Femur (tissue), 1 donor: Measurements from ENCODE around the gene SSR2.
"Not testable (repeated sequence)": the region's sequence is repeated elsewhere in the genome, so short reads cannot be mapped to it uniquely, and the experiment has no call there.

ENCODE experiments used
- DNase-seq: peaks from one replicate; pipeline ENCODE4 v3.0.0-alpha.2; 2017

SSR2 gene

DNA sequence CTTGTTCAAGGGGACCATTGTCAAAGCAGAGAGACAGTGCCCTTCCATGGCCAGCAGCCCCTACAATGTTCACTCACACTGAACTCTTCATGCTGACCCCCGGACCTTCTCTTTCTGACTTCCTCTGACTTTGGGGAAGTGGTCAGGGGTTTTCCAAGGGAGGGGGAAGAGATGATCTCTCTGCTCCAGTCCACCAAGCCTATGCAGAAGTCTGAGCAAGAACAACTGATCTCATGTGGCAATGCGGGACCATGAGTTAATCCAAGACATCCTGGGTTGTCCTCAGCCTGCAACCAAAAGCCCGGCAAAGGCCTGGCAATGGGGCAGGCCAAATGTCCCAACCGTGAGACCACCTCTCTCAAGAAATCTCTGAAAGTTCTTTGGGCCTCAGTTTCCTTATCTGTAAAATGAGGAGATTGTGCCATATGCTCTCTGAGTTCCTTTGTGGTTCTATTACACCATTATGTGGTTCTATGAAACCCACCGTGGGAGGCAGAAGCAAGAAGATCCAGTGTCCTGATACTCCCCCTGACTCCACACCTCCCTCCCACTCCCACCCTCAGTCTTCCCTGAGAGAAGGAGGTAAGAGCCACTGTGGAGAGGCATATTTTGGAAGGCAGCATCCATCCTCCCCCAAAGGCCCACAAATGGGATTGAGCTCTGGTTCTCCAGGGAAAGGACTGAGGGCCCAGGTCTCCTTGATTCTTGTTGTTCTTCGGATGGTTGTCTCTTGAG lies 30.6 kb downstream of the SSR2 start:
- DNase-seq = no peak

DNA sequence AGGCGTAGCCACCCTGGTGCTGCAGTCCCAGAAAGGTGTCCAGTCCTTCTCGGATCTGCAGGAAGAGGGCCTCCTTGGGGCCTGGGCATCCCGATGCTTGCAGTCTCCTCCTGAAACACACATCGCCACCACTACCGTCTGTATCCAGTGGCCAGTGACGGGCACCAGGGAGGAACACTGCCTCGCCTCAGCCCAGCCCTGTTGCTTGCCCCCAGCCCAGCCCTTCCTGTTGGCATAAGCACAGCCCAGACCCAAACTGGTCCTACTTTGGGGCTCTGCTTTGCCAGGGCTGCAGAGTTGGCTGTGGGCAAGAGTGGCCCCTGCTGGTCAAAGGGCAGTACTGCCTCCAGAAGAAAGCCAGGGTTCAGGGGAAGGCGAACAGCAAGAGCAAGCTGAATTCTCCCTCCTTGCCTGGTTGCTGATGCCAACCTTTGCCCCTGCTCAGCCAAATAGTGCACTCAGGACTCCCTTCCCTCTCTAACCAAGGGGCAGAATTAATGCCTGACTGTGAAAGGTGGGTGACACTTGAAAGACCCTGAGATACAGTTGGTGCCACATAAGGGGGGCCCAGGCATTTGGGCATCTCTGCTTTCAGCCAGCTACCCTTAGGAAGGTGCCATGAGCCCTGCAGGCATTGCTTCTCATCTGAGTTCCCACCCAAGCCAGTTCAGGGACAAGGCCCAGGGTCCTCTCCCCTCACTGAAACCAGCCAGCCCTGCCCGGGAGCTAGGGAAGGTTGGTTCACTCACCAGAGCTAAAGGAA lies 31.3 kb downstream of the SSR2 start:
- peak; percentile 85 for DNase-seq

DNA sequence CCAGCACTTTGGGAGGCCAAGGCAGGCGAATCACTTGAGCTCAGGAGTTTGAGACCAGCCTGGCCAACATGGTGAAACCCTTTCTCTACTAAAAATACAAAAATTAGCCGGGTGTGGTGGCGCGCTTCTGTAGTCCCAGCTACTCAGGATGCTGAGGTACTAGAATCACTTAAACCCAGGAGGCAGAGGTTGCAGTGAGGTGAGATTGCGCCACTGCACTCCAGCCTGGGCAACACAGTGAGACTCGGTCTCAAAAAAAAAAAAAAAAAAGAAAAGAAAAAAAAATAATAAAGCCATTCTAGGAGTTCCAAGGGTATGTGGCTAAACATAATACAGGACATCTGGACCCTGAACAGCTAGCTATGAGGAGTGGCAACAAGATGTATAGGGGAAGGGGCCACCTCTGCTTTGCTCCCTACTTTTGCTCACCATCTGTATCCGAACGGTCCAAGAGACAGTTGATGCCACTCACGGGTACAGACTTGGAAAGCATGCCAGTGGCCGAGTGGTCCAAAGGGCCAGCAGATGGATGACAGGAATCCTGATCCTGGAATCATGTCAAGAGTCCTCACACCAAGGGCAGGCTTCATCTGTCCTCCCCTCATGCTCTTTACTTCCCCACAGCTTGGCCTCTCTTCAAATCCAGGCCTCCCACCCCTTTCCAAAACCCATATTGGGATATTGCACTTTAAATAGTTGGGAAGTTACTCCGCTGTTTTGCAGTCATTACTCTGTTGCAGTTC lies 35.7 kb downstream of the SSR2 start:
- DNase-seq = not testable (repeated sequence)

DNA sequence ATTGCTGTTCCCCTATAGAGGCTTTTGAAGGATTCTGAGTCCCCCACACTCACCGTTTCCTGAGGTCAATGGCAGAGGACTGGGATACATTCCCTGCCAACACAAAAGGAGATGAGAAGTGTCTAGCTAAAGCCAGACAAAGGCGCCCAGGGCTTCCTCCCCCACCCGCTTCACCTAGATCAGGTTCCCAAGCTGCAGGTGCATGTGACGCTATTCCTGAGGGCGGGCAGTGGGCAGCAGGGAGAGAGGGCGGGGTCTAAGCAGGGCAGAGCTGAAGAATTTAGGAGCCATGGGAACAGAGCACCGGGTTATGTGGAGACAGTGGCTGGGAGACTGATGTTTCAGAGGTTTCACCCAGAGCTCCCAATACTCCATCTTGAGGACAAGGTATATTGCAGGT lies 36.4 kb downstream of the SSR2 start:
- no peak for DNase-seq

DNA sequence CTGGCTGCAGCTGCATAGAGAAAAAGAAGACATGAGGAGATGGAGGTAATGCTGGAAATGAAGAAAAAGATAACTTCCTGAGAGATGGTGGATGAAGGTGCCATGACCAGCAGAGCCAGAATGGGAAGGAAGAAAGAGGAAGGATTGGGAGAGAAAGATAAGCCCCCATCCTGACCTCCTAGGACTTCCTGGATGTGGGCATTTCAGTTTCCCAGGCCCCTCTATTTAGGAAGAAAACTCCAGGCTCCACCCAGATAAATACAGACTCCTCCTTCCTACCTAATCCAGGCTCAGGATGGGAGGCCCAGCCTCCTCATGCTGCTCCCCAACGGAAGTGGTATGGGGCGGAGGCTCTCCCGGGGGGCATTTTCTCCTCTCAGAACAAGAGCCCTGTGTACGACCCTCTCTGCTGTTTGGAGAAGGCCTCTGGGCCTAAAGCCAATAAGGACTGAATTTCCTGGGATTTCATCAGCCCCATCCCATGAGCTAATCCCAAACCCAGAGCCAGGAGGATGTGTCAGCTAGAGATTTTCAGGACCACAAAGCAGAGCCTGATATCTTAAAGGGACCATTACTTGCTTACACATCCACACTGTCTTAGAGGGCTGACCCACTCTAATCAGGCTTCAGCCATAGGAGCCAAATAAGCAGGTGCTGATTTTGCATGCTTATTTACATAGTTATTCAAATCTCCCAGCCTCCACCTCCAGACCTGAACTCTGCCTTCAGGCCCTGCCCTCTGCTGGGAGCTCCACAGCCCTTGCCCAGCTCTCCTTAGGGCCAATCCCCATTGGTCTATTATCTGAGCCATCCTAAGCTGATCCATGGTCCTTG lies 37.3 kb downstream of the SSR2 start:
- DNase-seq = peak; percentile 89

DNA sequence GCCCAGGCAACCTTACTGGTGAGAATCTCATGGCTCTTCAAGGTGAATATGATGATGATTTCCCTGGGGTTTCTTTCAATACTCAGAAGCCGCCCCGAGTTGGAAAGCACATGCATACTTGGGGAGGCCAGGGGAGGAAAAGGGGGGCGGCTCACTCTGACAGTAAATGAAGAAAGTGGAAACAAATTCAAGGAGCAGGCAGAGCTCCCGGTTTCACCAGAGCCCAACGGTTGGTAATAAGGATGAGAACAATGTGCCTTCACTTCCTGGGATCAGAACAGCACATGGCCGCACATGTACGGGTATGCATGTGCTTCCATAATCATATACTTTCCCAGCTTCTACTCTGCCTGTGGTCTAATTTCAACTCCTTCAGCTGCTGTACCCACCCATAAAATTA lies 38.6 kb downstream of the SSR2 start:
- no peak for DNase-seq

DNA sequence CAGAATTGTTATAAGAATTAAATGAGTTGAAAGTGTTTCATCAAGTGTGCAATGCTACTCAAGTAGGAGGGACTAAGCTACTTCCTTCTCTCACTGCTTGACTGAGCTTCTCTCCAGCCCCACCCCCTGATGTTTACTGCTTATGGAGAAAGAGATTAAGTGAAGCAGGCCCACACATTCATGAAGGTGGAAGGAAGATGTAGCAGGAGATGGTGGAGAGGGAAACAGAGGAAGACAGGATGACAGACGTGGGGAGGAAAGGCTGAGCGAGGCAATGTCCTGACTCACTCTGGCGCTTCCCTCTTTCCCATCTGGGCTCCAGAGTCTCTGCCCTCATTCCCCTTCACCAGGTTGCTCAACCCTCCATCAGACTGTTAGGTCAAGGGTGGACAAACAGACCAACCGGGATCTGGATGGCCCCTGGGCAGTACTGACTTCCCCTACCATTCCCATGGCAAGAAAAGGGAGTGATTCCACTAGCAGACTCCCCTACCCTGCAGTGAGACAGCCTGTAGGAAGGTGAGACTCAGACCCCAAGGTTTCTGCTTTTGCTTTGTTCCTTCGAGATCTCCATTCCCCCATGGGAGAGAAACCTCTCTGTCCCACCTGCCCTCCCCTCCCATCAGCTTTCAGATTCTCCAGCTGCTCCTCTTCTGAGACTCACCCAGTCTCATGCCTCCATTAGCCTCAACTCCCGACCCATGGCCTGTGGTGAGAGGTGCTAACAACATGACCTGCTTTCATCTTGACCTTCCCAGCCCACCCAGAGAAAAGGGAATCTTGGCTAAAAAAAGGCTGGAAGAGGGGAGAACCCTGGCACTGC lies 39.3 kb downstream of the SSR2 start:
- no peak for DNase-seq

DNA sequence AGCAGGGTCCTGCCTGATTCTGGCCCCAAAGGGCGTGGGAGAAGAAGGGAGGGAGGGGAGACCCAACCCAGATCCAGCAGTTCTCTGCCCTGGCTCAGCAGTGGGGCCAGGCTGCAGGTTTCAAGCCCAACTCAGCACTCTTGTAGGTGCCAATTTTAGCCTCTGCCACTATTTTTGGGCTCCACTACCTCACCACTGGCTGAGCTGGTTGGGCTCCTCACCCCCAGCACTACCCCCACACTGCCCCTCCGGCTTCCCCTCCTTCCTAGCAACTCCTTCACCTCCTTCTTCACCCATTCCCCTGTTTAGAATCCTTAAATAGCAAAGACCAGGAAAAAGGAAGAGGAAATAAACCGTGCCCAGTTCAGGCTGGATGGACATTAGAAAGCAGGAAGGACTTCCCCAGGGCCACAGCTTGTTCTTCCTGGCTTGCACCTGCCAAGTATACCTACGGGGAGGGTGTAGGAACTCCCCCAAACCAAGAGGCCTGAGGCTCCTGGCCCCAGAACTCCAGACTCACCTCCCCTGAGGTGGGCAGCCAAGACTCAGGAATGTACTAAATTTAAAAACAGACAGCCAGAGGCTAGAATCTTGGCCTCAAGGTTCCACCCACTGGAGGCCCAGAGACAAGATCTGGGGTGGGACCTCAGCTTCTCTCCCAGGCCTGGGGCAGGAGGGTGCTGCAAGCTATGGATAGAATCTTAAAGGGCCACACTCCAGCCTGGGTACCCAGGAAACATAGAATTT lies 41.0 kb downstream of the SSR2 start:
- peak; percentile 73 for DNase-seq

DNA sequence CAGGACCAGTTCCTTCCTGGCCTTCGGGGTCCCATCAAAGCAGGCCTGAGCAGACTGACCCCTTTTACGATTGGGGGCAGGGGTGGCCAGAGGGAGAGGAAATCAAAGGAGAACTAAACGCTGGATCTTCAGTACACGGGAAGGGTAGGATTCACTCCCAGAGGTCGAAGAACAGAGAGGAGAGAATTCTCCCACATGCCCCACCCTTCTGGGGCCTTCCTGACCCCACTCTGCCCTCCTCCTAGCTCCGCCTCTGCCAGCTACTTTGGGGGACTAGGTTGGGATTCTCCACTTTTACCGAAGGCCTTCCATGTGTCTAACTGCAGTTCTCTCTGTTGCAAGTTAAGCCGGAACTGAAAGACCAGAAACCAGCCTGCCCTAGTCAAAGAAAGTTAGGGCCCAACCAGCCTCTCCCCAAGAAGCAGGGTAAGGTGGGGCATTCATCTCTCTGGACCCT lies 41.8 kb downstream of the SSR2 start:
- DNase-seq = peak; percentile 55

DNA sequence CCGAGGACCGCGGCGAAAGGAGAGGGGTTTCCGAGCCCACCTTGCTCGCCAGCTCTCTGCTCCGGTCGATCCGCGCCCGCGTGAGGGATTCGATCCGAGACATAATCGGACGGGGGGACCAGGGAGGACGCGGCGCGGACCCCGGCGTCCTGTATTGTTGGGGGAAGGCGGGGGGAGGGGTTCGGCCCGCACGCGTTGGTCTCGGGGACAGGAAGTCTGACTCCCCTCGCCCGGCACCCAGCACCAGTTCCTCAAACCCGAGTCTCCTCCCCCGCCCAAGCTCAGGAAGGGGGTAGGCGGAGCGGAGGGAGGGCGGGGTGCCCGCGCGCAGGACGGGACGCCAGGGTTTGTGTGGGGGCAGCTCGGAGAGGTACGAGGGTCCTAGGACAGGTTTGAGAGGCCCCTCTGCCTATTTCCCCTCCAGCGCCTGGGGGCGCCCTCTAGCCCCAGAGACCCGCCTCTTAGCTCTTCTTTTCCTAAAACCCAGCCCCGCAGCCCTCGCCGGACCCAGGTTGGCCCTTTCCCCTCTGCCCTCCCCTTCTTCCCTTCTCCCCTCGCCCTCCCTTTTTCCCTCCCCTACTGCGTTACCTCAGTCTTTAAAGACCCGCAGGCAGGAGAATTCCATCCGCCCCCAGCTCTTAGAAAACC lies 42.3 kb downstream of the SSR2 start, which contains the start of gene ARHGEF2:
Gene ARHGEF2 (minus strand): TSS at position 223 of the 648 bp plus-strand sequence. CDS start 120 bp downstream, at position 103.
- peak; percentile 90 for DNase-seq

DNA sequence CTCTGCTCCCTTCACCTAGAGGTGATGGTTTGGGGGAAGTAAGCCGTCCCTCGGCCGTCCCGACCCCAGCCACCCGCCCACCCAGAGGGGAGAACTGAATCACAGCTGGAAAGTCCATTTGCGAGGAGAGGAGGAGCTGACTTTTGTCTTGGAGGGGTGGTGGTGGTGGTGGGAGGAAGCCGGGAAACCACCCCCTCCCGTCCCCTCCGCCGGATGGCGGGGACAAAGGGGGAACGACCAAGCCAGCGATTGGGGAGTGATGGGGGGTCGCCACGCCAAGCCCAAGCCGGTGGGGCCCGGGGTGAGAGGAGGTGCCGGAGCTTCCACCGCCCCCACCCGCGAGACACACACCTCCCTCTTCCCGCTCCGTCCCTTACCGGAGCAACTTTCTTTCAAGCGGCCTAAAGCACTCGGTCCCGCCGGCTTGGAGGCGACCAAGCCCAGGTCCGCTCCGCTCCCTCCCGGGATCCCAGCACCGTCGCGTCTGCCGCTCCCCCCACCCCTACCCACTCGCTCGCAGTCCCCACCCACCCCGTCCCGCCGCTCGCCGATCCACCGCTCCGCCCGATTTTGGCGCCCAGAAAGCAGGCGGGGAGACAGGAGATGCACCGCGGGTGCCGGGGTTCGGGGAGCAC lies 42.9 kb downstream of the SSR2 start:
- DNase-seq = peak; percentile 70

DNA sequence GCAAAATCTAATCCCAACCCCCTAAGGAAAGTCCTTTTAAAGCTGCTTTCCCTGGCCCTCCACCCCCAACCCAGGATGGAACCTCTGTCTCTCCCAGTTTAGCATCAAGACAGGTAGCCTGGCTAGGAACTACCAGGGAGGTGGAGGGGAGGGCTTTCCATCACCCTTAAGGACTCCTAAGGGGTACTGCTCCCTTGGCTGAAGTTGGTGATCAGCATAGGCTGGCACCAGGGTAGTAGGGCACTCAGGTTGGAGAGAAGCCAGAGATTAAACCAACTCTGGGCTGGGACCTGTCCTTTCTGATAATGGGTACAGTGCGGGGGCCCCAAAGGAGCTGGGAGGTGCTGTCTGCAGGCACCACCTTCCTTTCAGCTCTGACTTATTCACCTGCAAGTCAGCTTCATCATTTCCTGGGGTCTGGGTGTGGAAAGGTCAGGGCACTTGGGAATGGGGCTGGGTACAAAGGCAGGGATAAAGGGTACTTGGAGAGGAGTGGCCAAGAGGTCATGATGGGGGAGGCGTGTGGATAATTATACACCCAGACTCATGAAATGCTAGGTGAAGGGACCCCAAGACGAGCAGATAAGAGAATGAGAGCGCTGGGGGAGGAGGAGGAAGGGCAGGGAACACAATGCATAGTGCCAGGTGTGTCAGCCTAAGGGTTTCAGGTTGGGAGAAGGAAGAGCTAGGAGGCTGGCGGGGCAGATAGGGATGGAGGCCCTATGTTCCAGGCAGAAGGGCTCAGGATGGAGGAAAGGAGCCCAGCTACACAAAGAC lies 43.6 kb downstream of the SSR2 start:
- no peak for DNase-seq

DNA sequence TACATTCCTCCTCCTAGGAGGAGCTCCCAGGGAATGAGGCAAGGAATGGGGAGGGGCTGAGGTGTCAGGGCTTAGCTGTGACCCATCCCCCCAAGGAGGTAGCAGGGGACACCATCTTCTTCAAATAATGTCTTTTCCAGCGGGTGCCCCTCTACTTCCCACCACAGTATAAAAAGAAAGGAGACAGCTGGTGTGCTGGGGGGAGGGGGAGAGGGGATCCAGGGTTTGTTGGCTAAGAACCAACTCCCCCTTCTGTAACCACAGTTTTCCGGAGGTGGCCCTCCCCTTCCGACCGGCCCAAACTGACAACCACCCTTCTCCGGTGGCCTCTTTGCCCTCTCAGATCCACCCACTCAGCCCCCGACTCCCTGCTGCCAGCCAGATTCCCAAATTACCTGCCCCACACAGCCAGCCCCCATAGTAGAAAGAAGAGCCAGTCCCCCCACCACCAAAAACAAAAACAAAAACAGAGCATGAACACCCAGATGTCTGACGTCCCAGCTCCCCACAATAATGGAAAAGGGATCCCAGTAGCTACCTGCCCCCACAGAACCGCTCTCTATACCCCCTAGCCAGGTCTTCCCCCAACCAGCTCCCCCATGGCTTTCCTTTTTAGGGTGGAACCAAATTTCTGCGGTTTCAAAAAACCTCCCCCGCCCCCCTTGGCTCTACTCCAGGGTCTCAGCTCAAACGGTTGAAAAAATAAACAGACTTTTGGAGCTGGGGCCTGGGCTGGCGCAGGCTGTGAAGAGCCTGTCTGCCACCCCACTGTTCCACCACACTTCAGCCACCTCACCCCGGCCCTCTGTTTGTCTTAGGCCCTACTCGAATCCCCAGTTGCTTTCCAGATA lies 44.5 kb downstream of the SSR2 start:
- peak; percentile 84 for DNase-seq

DNA sequence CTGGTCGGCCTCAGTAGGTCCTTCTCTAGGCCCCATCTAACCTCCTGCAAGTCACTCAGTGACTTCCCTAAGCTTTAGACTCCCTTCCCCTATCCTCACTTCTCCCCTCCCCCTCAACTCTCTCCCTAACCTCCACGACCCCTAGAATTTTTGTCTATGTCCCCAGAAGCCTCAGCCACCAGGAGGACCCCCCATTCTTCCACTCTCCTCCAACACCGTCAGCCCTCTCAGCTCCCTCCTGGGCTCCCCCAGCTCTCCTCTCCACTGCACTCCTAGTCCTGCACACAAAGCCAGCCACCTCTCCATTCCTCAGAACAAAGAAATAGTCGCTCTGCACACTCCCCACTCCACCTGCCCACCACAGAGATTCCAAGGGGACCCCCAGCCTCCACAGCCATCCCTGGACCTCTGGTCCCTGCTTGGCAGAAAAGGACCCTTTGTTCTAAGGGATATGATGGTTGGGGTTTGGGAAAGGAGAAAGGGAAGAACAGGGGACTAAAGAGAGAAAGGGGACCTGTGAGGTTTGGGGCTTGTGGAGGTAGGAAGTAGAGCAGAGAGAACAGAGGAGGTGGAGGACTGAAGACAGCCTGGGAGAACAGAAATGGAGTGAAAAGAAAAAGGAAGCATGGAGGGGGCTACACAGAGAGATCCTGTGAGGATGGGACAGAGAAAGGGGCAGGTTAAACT lies 45.2 kb downstream of the SSR2 start:
- no peak for DNase-seq

DNA sequence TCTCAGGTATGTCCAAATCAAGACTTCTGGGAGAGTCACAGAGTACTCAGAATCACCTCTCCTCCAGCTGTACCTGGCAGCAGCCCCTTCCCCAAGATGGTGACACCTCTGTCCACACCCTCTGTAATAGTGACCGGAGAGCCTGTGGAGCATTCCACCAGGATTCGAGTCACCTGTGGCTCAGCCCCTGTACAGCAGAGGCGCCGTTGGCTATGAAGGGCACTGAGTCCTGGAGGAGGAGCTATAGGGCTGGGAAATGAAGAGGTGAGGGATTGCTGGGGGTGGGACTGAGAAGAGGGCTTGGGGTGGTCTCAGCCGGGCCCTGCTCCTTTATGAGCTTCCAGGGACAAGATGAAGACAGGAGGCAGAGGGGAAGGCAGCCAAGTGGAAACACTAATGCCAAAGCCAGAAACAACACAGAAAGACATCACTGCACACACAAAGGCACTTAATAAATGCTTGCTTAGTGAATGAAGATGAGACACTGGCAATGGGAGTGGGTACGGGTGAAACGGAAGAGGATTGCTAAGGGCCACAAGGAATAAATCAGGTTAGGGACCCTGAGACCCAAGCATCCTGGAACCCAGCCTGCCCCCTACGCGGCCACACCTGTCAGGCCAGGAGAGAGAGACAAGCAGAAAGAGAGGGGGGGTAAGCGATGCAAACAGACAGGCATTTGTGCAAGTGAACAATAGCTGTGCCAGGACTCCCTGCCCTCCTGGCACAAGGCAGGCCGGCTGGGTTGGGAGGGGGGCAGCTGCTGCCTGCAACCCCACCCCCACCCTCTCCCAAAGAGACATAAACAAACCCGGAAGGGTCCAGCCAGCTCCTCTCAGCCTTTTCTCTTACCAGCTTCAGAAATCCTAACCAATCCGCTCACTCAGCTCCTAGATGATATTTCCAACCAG lies 46.3 kb downstream of the SSR2 start:
- peak; percentile 64 for DNase-seq

DNA sequence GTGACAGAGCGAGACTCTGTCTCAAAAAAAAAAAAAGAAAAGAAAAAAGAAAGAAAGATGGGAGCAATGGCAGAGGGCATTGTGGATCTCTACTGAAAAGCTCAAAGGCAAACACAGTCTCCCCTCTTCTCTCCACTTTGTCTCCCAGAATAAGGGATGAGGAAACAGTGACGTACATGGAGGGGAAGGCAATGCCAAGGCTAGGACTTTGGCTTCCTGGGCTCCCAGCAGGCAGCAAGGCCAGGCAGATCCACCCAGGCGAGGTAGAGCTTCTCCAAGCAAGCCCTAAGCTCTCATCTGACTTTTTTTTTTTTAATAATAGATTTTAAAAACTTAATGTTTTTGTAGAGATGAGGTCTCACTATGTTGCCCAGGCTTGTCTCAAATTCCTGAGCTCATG lies 47.0 kb downstream of the SSR2 start:
- no peak for DNase-seq
